Adrenal gland (tissue), 12 donors: ENCODE data around the gene PTPN21. TPM values are rescaled to one million over a fixed set of nuclear protein-coding genes. Genes with fewer than 3 reads are reported as not detected.

ENCODE experiments used
- DNase-seq, 7 donors: peaks; one replicate each; pipeline ENCODE4 v3.0.0-alpha.2; 2019 to 2020
- H3K27ac ChIP-seq, 5 donors: fragments of 200-600 bp; sonication (generic) in 4 of 5; 1 replicate in 3 of 5; 2 replicates in 2 of 5; pipeline versions ENCODE4 v1.5.1 to v1.8.0; 2016 to 2020; ENCODE audit warnings: mild to moderate bottlenecking in 1 of 5
- H3K27me3 ChIP-seq: fragments of 200-600 bp; 2 replicates; pipeline ENCODE4 v1.8.0; 2021
- H3K36me3 ChIP-seq, 2 donors: fragments of 200-600 bp; replicated peaks in 1 of 2; 1 replicate in 1 of 2; 2 replicates in 1 of 2; pipeline versions ENCODE4 v1.5.1 to v1.8.0; 2018 to 2022
- H3K4me1 ChIP-seq, 2 donors: fragments of 200-600 bp; replicated peaks in 1 of 2; 1 replicate in 1 of 2; 2 replicates in 1 of 2; pipeline versions ENCODE4 v1.5.1 to v1.8.0; 2018 to 2021
- H3K4me3 ChIP-seq, 4 donors: fragments of 200-600 bp; sonication (generic) in 3 of 4; one replicate each; pipeline ENCODE4 v1.5.1; 2016 to 2018
- H3K9me3 ChIP-seq, 3 donors: fragments of 200-600 bp; sonication (generic) in 1 of 3; replicated peaks in 1 of 3; 1 replicate in 2 of 3; 2 replicates in 1 of 3; pipeline versions ENCODE4 v1.5.1 to v1.8.0; 2016 to 2021
- POLR2A ChIP-seq, 2 donors: fragments of 450-650 bp; IDR thresholded peaks; one replicate each; pipeline ENCODE4 v1.6.1; 2017; ENCODE audit warnings: antibody characterized with exemption in 2 of 2, mild to moderate bottlenecking in 2 of 2, moderate library complexity in 1 of 2
- WGBS, 4 donors: extraction: QIAGEN DNeasy Blood & Tissue Kit in 2 of 4; methylation state at CpG; one replicate each; pipeline versions ENCODE4 v1.1.5 to v1.1.7; 2013 to 2017; 5-methylcytosine and 5-hydroxymethylcytosine counted together
- intact Hi-C, 2 donors: fragments of 100-400 bp; cut with DNase I; formaldehyde crosslinking; loops; one replicate each; pipeline versions ENCODE4 v1.14.1 to v1.15.0; 2022 to 2023
- polyA plus RNA-seq, 3 donors: library from polyadenylated mRNA; stranded (reverse); fragments of 200-250 nt in 2 of 3; fragments of 350-450 nt in 1 of 3; fragmentation: Illumina TruSeq in 1 of 3; extraction: RNeasy Lipid Tissue Mini Kit (QIAGEN cat#74804) in 1 of 3; gene quantifications; one replicate each; pipeline ENCODE4 v1.2.3, GENCODE V29; 2013 to 2014
- total RNA-seq, 9 donors: library from RNA; depleted of rRNA in 4 of 9; stranded (reverse); fragments of >200 nt in 4 of 9; fragments of 120-200 nt in 1 of 9; fragmentation: NEBNext Ultra II Directional in 1 of 9; extraction: Animal tissue kit (Norgen Biotek cat#: 25700) in 1 of 9; gene quantifications; one replicate each; pipeline versions ENCODE4 v1.1.0 to v1.2.4, GENCODE V29; 2013 to 2023
- TF ChIP-seq, protein P1 (sequence below), 6 experiments: fragments of 450-650 bp in 4 of 6; fragments of 200-600 bp in 2 of 6; sonication (generic) in 1 of 6; IDR thresholded peaks; 1 replicate in 5 of 6; 2 replicates in 1 of 6; pipeline versions ENCODE4 v1.5.1 to v1.8.0; 2016 to 2021; ENCODE audit warnings: antibody characterized with exemption in 6 of 6, mild to moderate bottlenecking in 2 of 6, moderate library complexity in 1 of 6
- donor health status: healthy with polysubstance abuse.
- donor health status: Bipolar disorder and iron deficiency.
- donor health status: DM: yes; HTN: yes; CAD: no.
- donor health status: DM: no; HTN: no; CAD: no.
- donor health status: DM: no; HTN: no; CAD: no.
- donor health status: DM: yes; HTN: yes; CAD: no.

Gene PTPN21
- total and polyA plus RNA-seq, 12 donors: 3.7 to 21.3 (median 12.1) TPM

DNA sequence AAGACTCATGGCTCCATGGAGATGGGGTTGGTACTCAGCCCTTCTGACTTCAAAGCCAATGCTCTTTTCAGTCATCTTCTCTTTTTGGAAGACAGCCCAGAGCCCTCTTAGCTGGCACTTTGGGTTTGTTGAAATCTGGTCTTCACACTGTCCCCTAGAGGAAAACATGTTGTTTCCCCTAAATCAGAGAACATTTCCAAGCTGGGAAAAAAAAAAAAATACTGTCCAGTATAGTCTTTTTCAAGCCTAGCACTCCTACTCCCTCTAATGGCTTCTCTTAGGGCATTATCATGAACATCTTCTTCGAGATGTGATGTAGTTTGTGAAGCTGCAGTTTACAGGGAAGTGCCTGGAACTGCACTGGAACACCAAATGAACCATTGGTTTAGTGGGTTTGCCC lies 5.0 kb upstream of the PTPN21 start:
- Histone ChIP-seq H3K4me1 (peaks cover 8 to 24% of the 10 kb centered on the region in 2 donors), H3K36me3 (peaks cover 0 to under 1% of the 10 kb centered on the region in 2 donors), H3K4me3 (no peak overlapping the region), H3K27me3 (no peaks in the 10 kb centered on the region), H3K27ac (no peak overlapping the region), H3K9me3 (no peaks in the 10 kb centered on the region)
- peak in 1 of 7 donors; percentile 53 for DNase-seq
- intact Hi-C loops: loop anchor here in 1 of 2 donors (10.0 kb wide), 1 partner anchor 375 kb away; no protein-coding TSS in a partner anchor
- 5 to 9% (median 6%) methylated on average over 1 of the region's 1 CpG for WGBS, 4 donors
- TF ChIP-seq, protein P1, sequence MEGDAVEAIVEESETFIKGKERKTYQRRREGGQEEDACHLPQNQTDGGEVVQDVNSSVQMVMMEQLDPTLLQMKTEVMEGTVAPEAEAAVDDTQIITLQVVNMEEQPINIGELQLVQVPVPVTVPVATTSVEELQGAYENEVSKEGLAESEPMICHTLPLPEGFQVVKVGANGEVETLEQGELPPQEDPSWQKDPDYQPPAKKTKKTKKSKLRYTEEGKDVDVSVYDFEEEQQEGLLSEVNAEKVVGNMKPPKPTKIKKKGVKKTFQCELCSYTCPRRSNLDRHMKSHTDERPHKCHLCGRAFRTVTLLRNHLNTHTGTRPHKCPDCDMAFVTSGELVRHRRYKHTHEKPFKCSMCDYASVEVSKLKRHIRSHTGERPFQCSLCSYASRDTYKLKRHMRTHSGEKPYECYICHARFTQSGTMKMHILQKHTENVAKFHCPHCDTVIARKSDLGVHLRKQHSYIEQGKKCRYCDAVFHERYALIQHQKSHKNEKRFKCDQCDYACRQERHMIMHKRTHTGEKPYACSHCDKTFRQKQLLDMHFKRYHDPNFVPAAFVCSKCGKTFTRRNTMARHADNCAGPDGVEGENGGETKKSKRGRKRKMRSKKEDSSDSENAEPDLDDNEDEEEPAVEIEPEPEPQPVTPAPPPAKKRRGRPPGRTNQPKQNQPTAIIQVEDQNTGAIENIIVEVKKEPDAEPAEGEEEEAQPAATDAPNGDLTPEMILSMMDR (IDR thresholded peaks at IDR 0.05): peak in 5 of 6 experiments; percentile 22 to 55 (median 34)
- no peak for TF ChIP-seq POLR2A (IDR thresholded peaks at IDR 0.05)

DNA sequence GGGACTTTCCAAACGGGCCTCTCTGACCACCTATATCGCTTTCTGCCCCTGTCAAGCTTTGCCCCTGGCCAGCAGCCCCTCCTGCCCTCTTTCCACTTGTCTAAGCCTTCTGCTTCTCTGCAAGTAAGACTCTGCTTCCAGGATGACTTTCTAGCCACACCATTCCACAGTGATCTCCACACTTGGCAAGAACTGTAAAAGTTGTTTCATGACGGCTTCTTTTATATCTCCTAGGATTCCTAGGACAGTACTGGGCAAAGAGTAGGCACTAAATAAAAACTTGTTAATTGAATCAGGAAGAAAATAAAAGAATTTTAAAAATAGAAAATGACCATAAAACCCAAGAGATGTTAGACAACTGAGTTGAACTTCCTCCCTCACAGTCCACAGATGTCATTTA lies 1.8 kb upstream of the PTPN21 start:
- no peak for DNase-seq
- WGBS, 4 donors: 53 to 60% (median 56%) methylated on average over 3 of the region's 3 CpGs
- no peak overlapping the region for H3K27ac ChIP-seq
- intact Hi-C loops: loop anchor here in 1 of 2 donors (10.0 kb wide), 1 partner anchor 372 kb away; no protein-coding TSS in a partner anchor
- TF ChIP-seq, protein P1 (IDR thresholded peaks at IDR 0.05): no peak
- TF ChIP-seq POLR2A (IDR thresholded peaks at IDR 0.05): no peak
- no peaks in the 10 kb centered on the region for H3K36me3 ChIP-seq
- no peak overlapping the region for H3K4me3 ChIP-seq
- H3K4me1 ChIP-seq: peaks cover 0 to 27% of the 10 kb centered on the region in 2 donors
- H3K9me3 ChIP-seq: no peaks in the 10 kb centered on the region
- no peaks in the 10 kb centered on the region for H3K27me3 ChIP-seq

DNA sequence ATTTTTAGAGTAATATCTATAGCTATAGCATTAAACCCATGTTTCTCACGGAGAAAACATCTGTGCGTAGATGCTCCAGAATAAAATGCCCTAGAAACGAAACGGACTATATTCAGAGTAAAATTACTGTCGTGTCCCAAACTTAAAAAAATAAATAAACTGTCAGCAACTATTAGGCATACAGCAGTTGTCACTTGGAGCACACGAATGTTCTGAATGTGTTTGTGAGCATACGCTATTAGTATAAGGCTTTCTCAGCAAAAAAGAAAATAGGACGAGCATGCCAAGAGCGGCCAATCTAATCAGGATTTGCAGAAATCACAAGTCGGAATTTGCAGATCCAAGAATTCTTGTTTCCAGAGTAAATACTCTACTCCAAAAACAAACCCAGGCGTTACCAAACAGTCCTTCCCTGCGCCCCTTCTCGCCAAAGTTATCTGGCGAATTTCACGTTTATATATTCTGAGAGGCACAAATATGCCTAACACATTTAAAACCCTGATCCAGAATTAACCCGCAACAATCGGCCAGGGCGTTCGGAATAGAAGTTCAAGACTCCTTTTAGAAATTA lies 836 bp downstream of the PTPN21 start:
- H3K27me3 ChIP-seq: no peaks in the 10 kb centered on the region
- peaks cover 0 to 4% of the 10 kb centered on the region in 2 donors for H3K36me3 ChIP-seq
- peak overlapping the region in 4 of 5 donors; percentile 36 to 96 (median 78) for H3K27ac ChIP-seq
- TF ChIP-seq POLR2A (IDR thresholded peaks at IDR 0.05): no peak
- TF ChIP-seq, protein P1 (IDR thresholded peaks at IDR 0.05): no peak
- DNase-seq: peak in 1 of 7 donors; percentile 23
- peak overlapping the region in 2 of 4 donors; percentile 43 to 95 for H3K4me3 ChIP-seq
- intact Hi-C loops: loop anchor here in 1 of 2 donors (5.0 to 10.0 kb wide), 2 partner anchors 62 to 369 kb away; no protein-coding TSS in a partner anchor
- 2 to 5% (median 4%) methylated on average over 19 of the region's 19 CpGs for WGBS, 4 donors
- peaks cover 5 to 34% of the 10 kb centered on the region in 2 donors for H3K4me1 ChIP-seq
- no peaks in the 10 kb centered on the region for H3K9me3 ChIP-seq

DNA sequence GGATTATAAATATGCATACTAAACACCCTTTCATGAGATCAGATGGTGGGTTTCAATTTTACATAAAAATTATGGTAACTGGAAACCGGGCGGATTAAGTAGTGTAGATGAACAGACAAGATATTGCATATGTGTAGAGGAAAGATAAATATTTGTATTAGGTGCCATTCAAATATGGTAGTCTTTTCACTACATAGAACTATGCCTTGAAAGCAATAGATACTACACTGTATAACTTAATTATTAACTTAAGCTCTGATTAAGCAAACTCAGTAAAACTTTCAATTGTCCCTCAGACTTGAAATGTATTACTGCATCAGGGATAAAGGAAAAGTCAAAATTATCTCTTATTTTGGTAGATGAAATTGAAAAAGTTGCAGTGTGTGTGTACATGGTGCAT lies 1.9 kb downstream of the PTPN21 start:
- Histone ChIP-seq H3K4me3 (no peak overlapping the region), H3K36me3 (peaks cover 0 to 14% of the 10 kb centered on the region in 2 donors), H3K27ac (no peak overlapping the region), H3K4me1 (peaks cover 5 to 34% of the 10 kb centered on the region in 2 donors), H3K9me3 (no peaks in the 10 kb centered on the region), H3K27me3 (no peaks in the 10 kb centered on the region)
- no peak for DNase-seq
- WGBS, 4 donors: 90 to 92% (median 90%) methylated on average over 2 of the region's 2 CpGs
- intact Hi-C loops: loop anchor here in 1 of 2 donors (5.0 to 10.0 kb wide), 2 partner anchors 61 to 368 kb away; no protein-coding TSS in a partner anchor
- TF ChIP-seq, protein P1 (IDR thresholded peaks at IDR 0.05): no peak
- no peak for TF ChIP-seq POLR2A (IDR thresholded peaks at IDR 0.05)
